Transverse colon (tissue), 4 donors: ENCODE results near the gene KCNAB2.

Experiments used
- CTCF ChIP-seq, 5 experiments: fragments of 200-600 bp in 3 of 5; fragments of 450-650 bp in 2 of 5; sonication (generic) in 3 of 5; IDR thresholded peaks; 1 replicate in 2 of 5; 2 replicates in 3 of 5; pipeline ENCODE4 v1.5.1; 2016 to 2017; ENCODE audit warnings: antibody characterized with exemption in 5 of 5, inconsistent platforms in 3 of 5, mild to moderate bottlenecking in 2 of 5, moderate library complexity in 1 of 5
- EP300 ChIP-seq: sonication (generic); formaldehyde crosslinking; IDR thresholded peaks from one replicate; pipeline ENCODE4 v1.6.1; 2017; ENCODE audit warnings: antibody characterized with exemption, low read depth
- POLR2AphosphoS5 ChIP-seq, 3 donors: sonication (generic); formaldehyde crosslinking; IDR thresholded peaks; one replicate each; pipeline ENCODE4 v1.6.1; 2016; ENCODE audit warnings: antibody characterized with exemption in 3 of 3

GRCh38 chr1:6095511-6096242 is 50.0 kb downstream of the KCNAB2 start:
- no peak for TF ChIP-seq CTCF (IDR thresholded peaks at IDR 0.05)
- no peak for TF ChIP-seq EP300
- TF ChIP-seq POLR2AphosphoS5 (IDR thresholded peaks at IDR 0.05) = no peak
